Measurements from ENCODE around the gene CPSF6.
"Not testable (repeated sequence)": the region's sequence is repeated elsewhere in the genome, so short reads cannot be mapped to it uniquely, and the experiment has no call there.

Gene CPSF6, protein sequence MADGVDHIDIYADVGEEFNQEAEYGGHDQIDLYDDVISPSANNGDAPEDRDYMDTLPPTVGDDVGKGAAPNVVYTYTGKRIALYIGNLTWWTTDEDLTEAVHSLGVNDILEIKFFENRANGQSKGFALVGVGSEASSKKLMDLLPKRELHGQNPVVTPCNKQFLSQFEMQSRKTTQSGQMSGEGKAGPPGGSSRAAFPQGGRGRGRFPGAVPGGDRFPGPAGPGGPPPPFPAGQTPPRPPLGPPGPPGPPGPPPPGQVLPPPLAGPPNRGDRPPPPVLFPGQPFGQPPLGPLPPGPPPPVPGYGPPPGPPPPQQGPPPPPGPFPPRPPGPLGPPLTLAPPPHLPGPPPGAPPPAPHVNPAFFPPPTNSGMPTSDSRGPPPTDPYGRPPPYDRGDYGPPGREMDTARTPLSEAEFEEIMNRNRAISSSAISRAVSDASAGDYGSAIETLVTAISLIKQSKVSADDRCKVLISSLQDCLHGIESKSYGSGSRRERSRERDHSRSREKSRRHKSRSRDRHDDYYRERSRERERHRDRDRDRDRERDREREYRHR

GRCh38 chr12:69239352-69239921, at the start of gene CPSF6:
Gene CPSF6 (plus strand): TSS chr12:69239569. CDS start chr12:69239647, 78 bp downstream.
- peak; percentile 96 for DNase-seq

GRCh38 chr12:69196302-69197288, 42.8 kb upstream of the CPSF6 start:
- DNase-seq: peak; percentile 1

DNA sequence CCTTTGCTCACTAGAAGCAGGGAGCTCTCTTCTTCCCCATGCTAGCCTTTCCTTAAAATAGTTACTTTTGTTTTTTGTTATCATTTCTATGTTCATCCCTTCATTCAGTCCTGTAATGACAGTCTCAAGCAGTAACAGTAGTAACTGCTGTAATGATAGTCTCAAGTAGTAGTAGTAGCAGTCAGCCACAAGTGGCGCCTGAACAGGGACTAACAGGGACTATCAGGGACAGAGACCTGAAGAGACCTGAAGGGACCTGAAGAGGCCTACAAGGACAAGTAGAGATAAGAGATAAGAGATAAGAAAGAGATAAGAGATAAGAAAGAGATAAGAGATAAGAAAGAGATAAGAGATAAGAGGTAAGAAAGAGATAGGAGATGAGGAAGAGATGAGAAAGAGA, 39.4 kb upstream of the CPSF6 start:
- DNase-seq: not testable (repeated sequence)

DNA sequence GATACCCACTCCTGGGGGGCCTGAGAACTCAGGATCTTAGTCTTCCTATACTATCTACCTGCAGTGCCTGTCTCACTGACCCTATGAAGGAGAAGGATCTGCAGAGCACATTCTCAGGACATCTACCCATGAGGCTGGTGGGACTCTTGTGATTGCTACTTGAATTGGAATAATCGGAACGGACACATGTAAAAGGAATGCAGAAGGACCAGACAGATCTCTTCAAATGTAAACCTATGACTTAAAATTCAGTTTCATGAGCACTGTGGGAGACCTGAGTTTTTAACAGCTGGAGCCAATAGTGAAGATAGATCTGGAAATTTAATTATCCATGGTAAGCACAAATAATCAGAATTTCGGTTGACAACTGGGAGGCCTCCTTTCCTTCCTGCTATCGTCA, 35.2 kb upstream of the CPSF6 start:
- DNase-seq: no peak

DNA sequence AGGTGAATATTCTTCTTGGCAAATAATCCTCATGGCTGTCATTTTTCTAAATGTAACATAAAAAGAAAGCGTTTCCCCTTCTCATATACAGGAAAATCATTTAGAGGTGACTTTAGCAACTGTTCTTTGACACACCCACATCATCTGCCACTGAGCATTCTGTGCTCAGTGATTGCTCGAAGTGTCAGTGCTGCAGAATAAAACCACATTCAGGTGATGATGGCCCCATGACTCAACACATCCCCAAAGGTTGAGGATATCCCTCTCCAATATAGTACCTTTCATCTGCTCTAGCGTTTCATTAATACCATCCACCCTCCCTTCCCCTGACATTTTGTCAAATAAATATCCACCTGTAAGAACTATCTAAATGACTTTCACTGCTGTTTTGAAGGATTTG, 28.7 kb upstream of the CPSF6 start:
- DNase-seq: no peak

DNA sequence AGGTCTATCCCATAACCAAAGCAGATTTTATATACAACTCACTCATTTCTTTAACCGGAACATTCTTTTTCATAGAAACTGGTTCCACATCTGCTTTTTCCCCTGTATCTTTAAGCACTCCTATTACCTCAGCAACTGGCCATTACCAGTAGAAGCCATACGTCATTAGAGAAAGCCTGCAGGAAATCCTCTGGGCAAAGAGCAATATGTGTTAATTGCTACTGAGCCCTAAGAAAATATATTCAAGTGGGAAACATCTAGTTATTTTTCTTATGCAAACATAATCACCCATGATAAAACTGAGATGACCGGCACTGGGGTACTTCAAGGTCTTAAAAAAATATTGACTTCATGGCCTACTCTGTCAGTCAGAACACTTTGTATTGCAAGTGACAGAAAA, 28.2 kb upstream of the CPSF6 start:
- DNase-seq: no peak

DNA sequence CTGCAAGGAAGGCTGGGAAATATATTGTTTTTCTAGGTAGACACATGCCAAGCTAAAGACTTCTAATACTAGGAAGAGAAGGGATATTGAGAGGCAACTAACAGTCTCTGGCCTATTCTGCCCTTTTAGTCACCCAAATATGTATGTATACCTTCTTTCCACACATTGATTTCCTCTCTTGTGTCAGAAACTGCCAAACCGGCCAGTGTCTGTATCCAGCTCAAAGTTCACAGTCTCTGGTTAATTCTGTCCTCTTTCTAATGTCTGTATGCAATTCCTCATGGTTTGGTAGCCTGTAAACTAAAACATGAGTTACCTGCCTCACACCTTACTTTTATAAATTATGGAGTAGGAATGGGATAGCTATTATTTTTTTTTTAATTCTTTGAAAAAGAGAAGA, 25.2 kb upstream of the CPSF6 start:
- no peak for DNase-seq

- no peak for DNase-seq
Observed at GRCh38 chr12:69225251-69225910, 14.0 kb upstream of the CPSF6 start.

- DNase-seq: no peak
Observed at GRCh38 chr12:69231479-69231878, 7.9 kb upstream of the CPSF6 start.

GRCh38 chr12:69238589-69239351, 599 bp upstream of the CPSF6 start:
- no peak for DNase-seq

DNA sequence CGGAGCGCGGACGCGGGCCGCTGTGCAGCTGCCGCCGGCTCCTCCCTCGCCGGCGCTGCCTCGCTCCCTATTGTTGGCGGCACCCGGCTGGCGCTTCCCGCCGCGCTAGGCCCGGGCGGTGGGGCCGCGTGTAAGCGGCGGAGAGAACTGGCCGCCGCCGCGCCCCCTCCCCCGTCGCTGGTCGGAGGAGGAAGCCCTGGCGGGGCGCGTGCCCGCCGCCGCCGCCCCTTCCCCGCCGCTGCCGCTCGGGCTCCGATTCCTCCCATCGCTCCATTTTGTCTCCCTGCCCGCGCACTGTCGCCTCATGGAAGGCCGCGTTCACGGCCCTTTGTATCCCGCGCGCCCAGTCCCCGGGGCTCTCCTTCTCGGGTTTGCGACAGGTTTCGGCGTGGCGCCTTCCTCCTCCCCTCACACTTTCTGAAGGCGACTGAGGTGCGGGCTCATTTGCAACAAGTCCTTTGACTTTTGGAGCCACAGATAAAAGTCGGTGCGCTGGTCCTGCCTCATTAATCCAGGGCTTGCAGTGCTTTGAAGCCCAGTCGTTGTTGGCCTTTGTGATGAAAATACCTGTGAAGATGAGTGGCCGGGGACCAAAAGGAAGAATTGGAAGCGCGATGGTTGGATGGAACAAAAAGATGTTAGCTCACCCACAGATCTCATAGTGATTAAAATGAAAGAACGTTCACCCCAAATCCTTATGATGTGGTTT, 707 bp downstream of the CPSF6 start:
- DNase-seq: peak; percentile 56

GRCh38 chr12:69240631-69240995, 1.2 kb downstream of the CPSF6 start:
- DNase-seq: peak; percentile 53

GRCh38 chr12:69241438-69242092, 2.2 kb downstream of the CPSF6 start:
- no peak for DNase-seq

DNA sequence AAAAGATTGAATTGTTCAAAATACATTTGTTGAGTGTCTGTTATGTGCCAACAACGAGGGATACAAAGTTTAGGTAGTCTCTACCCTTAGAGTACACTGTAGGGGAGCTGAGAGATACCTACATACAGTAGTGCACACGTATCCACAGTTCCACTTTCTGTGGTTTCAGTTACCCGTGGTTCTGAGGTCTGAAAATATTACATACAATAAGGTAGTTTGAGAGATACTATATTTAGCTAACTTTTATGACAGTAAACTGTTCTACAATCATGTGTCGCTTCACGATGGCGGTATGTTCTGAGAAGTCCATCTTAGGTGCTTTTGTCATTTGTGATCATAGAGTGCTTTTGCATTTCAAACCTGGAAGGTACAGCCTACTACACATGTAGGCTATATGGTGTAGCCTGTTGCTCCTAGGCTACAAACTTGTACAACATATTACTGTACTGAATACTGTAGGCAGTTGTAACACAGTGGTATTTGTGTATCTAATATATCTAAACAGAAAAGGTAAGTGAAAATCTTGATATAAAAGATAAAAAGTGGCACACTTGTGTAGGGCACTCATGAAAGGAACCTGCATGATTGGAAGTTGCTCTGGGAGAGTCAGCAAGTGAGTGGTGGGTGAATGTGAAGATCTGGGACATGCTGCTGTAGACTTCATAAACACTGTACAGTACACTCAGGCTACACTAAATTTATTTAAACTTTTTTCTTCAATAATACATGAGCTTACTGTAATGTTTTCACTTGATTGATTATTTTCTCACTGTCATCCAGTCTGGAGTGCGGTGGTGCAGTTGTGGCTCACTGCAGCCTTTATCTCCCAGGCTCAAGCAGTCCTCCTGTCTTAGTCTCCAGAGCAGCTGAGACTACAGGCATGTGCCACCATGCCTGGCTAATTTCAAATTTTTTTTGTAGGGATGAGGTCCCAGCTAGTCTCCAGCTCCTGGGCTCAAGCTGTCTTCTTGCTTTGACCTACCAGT, 4.0 kb downstream of the CPSF6 start:
- peak; percentile 22 for DNase-seq

DNA sequence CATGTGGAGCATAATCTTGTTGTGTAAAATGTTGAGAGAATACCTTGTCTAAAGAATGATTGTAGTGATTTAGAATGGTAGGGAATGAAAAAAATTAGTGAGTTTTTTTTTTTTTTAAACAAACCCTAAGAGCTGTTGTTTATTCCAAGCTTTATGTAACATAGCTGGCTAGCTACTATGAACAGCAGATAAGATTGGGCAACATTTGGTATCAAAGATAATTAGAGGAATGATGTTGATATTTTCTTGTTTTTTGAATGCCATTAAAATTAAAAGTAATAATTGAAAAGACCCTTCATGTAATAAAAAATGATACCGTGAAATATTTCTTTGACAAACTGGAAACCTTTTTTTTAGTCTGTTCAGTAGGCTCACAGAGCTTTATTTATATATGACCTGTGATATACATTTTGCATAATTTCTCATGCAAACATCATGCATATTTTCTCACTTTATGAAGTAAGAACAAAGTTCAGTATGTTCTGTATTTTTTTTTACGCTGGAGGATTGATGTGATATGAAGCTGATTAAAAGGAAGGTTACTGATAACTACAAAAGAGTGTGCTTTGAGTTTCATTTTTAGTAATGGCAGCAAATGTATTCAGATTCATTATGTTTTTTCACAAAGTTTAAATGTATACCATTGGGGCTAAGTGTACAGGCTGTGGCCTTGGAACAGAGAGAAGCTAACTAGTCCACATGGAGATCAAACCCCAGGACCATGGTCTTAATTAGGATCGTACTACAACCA, 8.1 kb downstream of the CPSF6 start:
- DNase-seq: no peak

DNA sequence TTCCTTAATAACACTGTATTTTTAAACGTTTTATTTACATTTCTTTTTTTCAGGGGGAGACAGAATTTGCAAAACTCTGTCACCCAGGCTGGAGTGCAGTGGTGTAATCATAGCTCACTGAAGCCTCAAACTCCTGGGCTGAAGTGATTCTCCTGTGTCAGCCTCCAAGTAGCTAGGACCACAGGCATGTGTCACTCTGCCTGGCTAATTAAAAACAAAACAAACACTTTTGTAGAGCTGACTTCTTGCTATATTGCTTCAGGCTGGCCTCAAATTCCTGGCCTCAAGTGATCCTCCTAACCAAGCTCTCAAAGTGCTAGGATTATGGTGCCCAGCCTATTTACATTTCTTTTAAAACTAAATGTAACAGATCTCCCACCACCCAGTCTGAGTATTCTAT, 12.7 kb downstream of the CPSF6 start:
- DNase-seq: no peak

DNA sequence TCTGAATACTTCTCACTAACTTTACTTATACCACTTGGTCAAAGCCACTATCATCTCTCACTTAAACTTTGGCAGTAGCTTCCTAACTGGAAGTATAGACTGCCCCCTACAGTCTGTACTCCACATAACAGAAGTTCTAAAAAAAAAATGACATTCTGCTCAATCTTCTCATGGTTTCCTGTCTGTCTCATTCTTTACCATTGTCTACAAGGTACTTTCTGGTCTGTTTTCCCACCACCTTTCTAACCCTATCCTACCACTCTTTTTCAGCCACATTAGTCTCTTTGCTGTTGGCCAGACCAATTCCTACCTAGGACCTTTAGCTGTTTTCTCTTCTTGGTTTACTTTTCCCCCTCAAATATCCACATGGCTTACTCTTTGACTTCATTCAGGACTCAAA, 14.7 kb downstream of the CPSF6 start:
- peak; percentile 73 for DNase-seq

GRCh38 chr12:69254862-69255261, 15.5 kb downstream of the CPSF6 start:
- no peak for DNase-seq

DNA sequence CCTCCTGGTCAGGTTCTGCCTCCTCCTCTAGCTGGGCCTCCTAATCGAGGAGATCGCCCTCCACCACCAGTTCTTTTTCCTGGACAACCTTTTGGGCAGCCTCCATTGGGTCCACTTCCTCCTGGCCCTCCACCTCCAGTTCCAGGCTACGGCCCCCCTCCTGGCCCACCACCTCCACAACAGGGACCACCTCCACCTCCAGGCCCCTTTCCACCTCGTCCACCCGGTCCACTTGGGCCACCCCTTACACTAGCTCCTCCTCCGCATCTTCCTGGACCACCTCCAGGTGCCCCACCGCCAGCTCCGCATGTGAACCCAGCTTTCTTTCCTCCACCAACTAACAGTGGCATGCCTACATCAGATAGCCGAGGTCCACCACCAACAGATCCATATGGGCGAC, 19.3 kb downstream of the CPSF6 start:
- no peak for DNase-seq

Data from CD4-positive, alpha-beta T cell treated with Interleukin-12 subunit alpha and Interleukin-12 subunit beta, for 1 hour (primary cell).